ENCODE results near the gene BRD7.

- TF ChIP-seq ZNF274 (IDR thresholded peaks at IDR 0.05; ENCODE audit: low read depth, low read length) (no peak), SUZ12 (IDR thresholded peaks at IDR 0.05; ENCODE audit: extremely low read depth, insufficient read depth, insufficient read length) (no peak)
These were observed 13.1 kb upstream of the BRD7 start for GRCh38 chr16:50381679-50382440.

Measured in NT2/D1 (cell line).